Activated naive CD8-positive, alpha-beta T cell treated with anti-CD3 and anti-CD28 coated beads, Interleukin-2, amount 50 U/mL, for 24 hours (primary cell): Measurements from ENCODE around the gene GPT2.

ENCODE experiments used
- ATAC-seq: fragments of 150-1000 bp; cut with Tn5 transposase; one replicate; pipeline ENCODE4 v1.10.0; 2021
- DNase-seq: peaks from one replicate; pipeline ENCODE4 v3.0.0; 2021
- H3K27ac Mint-ChIP-seq: one replicate; pipeline ENCODE4 v1.8.0; 2021; ENCODE audit warnings: mild to moderate bottlenecking, mixed read lengths
- H3K27me3 Mint-ChIP-seq: one replicate; pipeline ENCODE4 v1.8.0; 2021; ENCODE audit warnings: mixed read lengths
- H3K36me3 Mint-ChIP-seq: one replicate; pipeline ENCODE4 v1.8.0; 2021; ENCODE audit warnings: low read depth, mixed read lengths
- H3K4me1 Mint-ChIP-seq: one replicate; pipeline ENCODE4 v1.8.0; 2021; ENCODE audit warnings: mixed read lengths
- H3K4me3 Mint-ChIP-seq: one replicate; pipeline ENCODE4 v1.8.0; 2021; ENCODE audit warnings: mild to moderate bottlenecking, moderate library complexity, mixed read lengths
- H3K9me3 Mint-ChIP-seq: one replicate; pipeline ENCODE4 v1.8.0; 2021; ENCODE audit warnings: mixed read lengths

Gene GPT2

DNA sequence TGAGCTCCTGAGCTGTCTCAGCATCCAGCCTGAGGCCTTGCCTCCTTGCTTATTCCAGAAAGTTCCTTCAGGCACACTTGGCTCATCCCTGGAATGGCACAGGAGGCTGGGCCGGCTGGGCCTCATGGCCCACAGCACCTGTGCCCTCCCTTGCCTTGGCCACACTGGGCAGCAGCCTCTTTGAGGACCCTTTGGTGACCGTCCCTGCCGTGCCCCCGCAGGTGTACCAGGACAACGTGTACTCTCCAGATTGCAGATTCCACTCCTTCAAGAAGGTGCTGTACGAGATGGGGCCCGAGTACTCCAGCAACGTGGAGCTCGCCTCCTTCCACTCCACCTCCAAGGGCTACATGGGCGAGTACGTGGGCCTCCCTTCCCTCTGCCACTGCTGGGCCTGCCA is 34.2 kb downstream of the GPT2 start:
- Mint-ChIP-seq H3K4me3 (no peak overlapping the region), H3K4me1 (peaks cover 12% of the 10 kb centered on the region), H3K27me3 (no peaks in the 10 kb centered on the region)

DNA sequence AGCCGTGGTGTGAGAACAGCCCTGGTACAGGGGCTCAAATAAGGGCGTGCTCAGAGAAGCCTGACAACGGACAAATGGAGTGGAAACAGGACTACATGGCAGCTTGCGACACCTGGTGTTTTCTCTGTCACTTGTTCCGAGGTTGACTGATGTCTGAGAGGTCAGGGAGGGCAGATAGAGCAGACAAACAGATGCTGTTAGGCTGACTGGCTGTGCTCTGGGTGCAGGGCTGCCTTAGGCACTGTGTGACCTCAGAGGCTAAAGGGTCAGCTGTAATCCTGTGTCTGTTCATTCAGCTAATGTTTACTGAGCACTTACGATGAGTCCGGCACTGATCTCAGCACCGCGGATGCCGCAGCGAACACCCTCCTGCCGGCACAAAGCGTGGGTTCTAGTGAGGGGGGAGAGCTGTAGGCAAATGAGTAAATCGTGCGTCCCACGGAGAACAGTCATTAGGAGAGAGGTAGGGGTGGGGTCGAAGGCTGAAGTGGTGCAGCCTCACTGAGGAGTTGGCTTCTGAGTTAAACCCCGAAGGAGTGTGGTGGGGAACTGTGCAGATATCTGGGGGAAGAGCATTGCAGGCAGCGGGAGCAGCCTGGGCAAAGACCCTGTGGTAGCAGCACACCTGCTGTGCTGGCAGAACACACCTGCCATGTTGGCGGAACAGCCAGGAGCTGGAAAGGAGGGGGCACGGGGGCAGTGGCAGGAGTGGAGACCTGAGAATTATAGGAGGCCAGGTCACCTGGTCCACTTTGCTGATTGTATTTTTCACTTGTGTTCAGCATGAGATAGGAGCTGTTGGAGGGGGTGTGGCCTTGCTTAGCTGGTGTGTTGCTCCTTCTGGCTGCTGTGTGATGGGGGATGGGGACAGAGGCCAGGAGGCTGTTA is 35.0 kb downstream of the GPT2 start:
- no peaks in the 10 kb centered on the region for H3K9me3 Mint-ChIP-seq
- ATAC-seq (peak; percentile 30), DNase-seq (no peak)
- H3K4me1 Mint-ChIP-seq = peaks cover 12% of the 10 kb centered on the region
- H3K4me3 Mint-ChIP-seq = no peak overlapping the region
- peak overlapping the region; percentile 13 for H3K27ac Mint-ChIP-seq
- H3K27me3 Mint-ChIP-seq = no peaks in the 10 kb centered on the region
- H3K36me3 Mint-ChIP-seq = peaks cover 14% of the 10 kb centered on the region

More for the DNA sequence above, 34.2 kb downstream of the GPT2 start:
- DNase-seq (no peak), ATAC-seq (no peak)
- Mint-ChIP-seq H3K9me3 (no peaks in the 10 kb centered on the region), H3K36me3 (peaks cover 13% of the 10 kb centered on the region), H3K27ac (no peak overlapping the region)

DNA sequence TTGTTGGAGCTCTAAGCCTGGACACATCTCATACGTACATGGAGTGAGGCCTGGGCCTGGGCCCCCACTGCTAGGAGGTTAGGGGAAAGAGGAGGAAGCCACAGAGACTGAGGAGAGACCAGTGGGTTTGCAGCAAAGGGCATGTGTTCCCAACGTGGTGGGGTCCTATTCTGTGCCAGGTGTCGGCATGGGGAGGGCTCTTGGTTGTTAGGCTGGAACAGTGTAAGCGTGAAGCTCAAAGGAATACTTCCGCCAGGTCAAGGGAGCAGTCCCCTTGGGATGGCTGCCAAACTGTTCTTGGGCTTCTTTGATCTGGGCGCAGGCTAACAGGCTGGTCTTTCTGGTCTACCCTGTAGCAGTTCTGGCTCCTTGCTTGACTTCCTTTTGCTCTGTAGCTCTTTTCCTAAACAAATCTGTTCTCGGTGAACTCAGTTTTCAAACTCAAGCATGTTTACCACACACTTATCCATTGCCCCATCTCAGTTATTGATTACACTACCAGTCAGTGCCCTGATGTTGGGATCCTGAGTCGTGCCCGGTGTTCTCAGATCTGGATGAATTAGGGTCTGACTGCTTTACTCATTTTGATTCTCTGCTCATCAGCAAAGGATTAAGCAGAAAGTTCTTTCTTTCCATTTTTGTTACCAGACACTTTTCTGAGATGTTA is 36.4 kb downstream of the GPT2 start:
- H3K4me3 Mint-ChIP-seq = no peak overlapping the region
- ATAC-seq (no peak), DNase-seq (no peak)
- peaks cover 9% of the 10 kb centered on the region for H3K36me3 Mint-ChIP-seq
- H3K4me1 Mint-ChIP-seq = peaks cover 12% of the 10 kb centered on the region
- no peak overlapping the region for H3K27ac Mint-ChIP-seq
- no peaks in the 10 kb centered on the region for H3K9me3 Mint-ChIP-seq
- no peaks in the 10 kb centered on the region for H3K27me3 Mint-ChIP-seq

DNA sequence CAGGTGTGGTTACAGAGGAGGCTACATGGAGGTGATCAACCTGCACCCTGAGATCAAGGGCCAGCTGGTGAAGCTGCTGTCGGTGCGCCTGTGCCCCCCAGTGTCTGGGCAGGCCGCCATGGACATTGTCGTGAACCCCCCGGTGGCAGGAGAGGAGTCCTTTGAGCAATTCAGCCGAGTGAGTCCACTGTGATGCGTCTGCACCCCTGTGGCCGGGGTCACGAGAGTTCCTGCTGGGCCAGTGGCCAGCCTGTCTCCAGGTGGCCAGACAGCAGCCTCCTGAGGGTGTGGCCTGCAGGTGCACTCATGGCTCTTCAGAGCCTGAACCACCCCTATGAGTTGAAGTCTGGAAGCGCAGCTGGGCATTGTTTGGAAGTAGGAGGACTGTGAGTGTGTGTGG is 38.1 kb downstream of the GPT2 start:
- Mint-ChIP-seq H3K27ac (no peak overlapping the region), H3K36me3 (peaks cover 9% of the 10 kb centered on the region), H3K4me3 (no peak overlapping the region), H3K27me3 (no peaks in the 10 kb centered on the region), H3K9me3 (no peaks in the 10 kb centered on the region), H3K4me1 (peaks cover 7% of the 10 kb centered on the region)
- DNase-seq (no peak), ATAC-seq (no peak)

DNA sequence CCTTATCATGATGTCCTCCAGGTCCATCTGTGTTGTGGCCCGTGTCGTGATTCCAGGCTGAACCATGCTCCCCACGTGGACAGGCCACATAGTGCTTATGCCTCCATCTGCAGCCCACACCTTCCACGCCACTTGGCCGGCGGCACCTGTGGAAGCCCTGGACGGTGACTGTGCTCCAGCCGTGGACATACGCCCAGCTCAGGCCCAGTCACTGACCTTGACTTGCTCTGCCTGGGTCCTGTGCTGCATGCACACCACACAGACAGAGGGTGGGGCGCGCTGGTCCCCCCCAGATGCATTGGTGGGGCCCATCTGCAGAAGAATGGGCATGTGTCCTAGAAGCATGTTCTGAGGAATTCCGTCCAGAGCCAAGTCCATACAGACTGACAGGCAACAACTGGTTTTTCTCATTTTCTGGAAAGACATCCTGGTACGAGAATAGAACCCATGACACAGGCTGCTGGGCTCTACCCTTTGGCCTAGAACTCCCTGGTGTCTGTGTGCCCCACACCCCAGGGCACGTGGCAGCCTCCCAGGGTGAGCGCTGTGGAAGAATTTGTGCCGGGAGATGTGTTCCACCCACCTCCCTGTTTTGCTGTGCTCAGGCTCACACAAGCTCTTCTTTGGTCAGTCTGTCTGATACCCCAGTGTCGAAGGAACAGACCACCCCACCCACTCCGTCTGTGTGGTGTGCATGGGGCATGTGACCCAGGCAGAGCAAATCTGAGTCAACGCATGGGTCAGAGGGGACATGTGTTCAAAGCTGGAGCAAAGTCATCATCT is 39.5 kb downstream of the GPT2 start:
- Mint-ChIP-seq H3K36me3 (peaks cover 13% of the 10 kb centered on the region), H3K27me3 (no peaks in the 10 kb centered on the region), H3K4me3 (no peak overlapping the region), H3K9me3 (no peaks in the 10 kb centered on the region), H3K27ac (no peak overlapping the region), H3K4me1 (peaks cover 11% of the 10 kb centered on the region)
- ATAC-seq (no peak), DNase-seq (no peak)

DNA sequence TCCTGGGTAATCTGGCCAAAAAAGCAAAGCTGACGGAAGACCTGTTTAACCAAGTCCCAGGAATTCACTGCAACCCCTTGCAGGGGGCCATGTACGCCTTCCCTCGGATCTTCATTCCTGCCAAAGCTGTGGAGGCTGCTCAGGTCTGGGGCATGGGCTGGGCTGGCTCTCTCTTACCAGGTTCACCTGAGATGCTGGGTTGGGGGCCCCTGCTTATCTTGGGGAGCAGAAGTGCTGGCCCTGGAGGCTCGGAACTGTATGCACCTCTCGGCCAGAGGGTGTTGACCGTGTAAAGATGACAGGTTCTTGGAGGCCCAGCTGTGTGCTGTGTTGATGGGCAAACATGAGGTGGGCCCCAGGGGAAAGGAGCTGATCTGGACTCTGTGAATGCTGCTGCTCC is 40.2 kb downstream of the GPT2 start:
- ATAC-seq = no peak
- no peaks in the 10 kb centered on the region for H3K9me3 Mint-ChIP-seq
- H3K4me1 Mint-ChIP-seq = peaks cover 8% of the 10 kb centered on the region
- H3K36me3 Mint-ChIP-seq = peaks cover 17% of the 10 kb centered on the region
- DNase-seq = no peak
- H3K27ac Mint-ChIP-seq = no peak overlapping the region
- no peak overlapping the region for H3K4me3 Mint-ChIP-seq
- H3K27me3 Mint-ChIP-seq = no peaks in the 10 kb centered on the region

DNA sequence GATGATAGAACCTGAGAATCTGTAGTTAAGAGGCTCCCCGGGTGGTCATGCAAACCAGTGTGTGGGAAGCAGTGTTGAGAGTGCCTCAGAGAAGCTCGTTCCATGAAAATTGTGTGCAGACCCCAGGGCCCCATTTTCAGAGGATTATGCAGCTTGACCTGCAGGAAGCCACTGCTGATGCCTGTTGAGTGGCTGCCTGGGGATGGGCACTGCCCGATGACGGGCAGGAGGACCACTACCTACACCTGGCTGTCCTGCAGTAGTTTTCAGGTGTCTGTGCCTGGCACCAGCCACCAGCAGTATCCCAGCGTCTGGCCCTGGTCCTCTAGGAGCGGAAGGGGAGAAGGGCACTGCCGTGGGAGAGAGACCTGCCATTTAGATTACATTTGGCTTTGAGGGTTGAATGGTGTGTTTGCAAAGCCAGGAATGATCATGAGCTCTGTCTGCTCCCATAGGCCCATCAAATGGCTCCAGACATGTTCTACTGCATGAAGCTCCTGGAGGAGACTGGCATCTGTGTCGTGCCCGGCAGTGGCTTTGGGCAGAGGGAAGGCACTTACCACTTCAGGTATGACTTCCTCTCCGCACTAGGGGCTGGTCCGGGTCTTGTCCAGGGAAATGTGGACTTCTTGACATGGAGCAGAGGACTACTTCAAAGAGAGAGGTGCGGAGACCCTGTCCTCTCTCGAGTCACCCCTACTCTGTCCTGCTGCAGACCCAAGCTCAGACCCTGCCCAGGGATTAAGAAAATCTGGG is 42.5 kb downstream of the GPT2 start:
- no peaks in the 10 kb centered on the region for H3K27me3 Mint-ChIP-seq
- no peak overlapping the region for H3K27ac Mint-ChIP-seq
- H3K4me1 Mint-ChIP-seq = peaks cover 7% of the 10 kb centered on the region
- no peak for ATAC-seq
- no peak for DNase-seq
- H3K4me3 Mint-ChIP-seq = no peak overlapping the region
- no peaks in the 10 kb centered on the region for H3K9me3 Mint-ChIP-seq
- H3K36me3 Mint-ChIP-seq = peaks cover 17% of the 10 kb centered on the region

DNA sequence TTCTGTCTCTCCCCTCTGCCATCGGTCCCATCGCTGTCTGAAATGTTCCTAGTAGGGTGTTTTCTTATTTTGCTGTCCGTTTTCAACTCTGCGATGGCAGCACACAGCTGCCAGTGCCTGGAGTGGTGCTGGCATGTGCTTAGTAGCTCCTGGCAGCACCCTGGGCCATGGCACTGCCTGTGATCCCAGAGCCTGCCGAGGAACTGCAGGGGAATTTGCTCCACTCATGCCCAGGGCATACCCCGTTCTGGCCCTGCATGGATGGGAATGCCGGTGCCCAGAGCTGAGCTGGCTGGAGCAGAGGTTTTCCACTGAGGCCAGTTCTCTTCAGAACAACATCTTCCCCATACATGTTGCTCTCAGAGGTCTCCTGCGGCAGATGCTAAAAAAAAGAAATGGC is 43.1 kb downstream of the GPT2 start:
- Mint-ChIP-seq H3K4me3 (no peak overlapping the region), H3K36me3 (peaks cover 17% of the 10 kb centered on the region), H3K27ac (no peak overlapping the region), H3K9me3 (no peaks in the 10 kb centered on the region), H3K4me1 (peaks cover 7% of the 10 kb centered on the region), H3K27me3 (no peaks in the 10 kb centered on the region)
- ATAC-seq = no peak
- no peak for DNase-seq

DNA sequence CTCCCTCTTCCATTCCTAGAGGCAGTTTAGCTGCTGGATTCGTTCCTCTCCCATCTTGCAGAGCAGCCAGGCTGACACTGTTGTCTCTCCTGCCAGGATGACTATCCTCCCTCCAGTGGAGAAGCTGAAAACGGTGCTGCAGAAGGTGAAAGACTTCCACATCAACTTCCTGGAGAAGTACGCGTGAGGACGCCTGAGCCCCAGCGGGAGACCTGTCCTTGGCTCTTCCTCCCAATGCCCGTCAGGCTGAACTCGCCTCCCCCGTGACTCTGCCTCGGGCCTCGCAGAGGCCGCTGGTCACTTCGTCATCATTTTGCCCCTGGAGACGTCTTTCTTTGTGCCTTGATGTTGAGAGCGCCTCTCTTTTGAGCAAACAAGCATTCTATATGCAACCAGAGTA is 44.6 kb downstream of the GPT2 start:
- Mint-ChIP-seq H3K4me1 (peaks cover 7% of the 10 kb centered on the region), H3K27ac (no peak overlapping the region), H3K36me3 (peaks cover 10% of the 10 kb centered on the region), H3K9me3 (no peaks in the 10 kb centered on the region), H3K27me3 (no peaks in the 10 kb centered on the region), H3K4me3 (no peak overlapping the region)
- no peak for DNase-seq
- no peak for ATAC-seq

DNA sequence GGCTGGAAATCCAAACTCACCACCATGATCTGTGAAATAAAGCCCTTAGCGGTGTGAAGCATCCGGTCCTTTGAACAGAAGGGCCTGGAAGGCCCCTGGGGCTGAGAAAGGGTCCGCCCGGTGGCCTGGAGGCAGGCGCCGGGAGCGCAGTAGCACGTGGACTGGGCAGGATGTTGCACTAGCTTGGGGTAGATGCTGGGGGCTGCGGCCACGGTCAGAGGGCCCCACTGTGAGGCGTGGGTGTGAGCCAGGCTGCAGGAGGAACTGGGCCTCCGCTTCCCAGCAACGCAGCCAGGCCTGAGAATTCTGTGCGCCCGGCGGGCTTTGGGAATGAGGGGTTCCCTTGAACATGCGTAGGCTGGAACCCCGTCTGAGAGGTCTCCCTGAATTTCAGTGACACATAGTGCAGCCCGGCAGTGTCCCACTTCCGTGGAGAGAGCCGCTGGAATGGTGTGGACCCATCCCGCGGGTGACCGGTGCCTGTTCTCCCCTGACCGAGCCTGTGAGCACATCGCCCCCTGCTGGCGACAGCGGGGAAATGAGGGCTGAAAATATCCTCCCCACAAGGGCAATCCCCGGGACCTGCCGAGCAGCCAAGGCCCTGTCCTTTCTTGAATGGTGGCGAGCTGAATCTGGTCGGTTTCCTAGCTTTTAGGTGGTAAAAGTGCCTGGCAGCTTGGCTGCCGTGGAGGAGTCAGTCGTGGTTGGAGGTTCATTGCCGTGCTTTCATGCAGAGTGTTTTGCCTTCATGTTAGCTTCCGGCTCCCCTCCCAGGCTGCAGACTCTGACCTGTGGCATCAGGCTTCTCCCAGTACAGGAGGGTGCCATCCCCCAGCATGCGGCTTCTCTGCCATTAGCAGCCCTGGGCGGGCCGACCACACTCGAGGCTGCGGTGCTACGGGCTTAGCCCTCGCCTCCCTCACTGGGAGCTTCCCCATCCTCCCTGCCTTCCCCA is 45.5 kb downstream of the GPT2 start:
- Mint-ChIP-seq H3K9me3 (no peaks in the 10 kb centered on the region), H3K4me1 (peaks cover 7% of the 10 kb centered on the region), H3K36me3 (peaks cover 10% of the 10 kb centered on the region), H3K27me3 (no peaks in the 10 kb centered on the region), H3K27ac (no peak overlapping the region), H3K4me3 (no peak overlapping the region)
- peak; percentile 70 for ATAC-seq
- DNase-seq = peak; percentile 74

DNA sequence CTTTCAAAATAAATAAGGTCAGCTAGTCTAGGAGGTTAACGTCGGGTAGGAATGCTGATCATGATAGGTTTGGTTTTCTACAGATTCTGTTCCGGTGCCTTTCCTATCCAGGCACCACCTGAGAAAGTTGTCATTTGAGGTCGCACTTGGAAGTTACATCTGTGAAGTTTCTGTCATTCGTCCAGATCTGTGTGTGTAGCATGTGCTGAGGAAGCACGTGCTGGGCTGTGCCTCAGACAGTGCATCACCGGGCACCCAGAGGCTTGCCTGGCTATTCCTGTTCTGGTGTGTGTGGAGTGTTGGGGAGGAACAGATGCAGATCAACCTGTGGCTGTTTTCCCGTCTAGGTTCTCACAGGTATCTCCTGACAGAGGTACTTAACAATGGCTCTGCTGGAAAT is 46.7 kb downstream of the GPT2 start:
- Mint-ChIP-seq H3K4me3 (no peak overlapping the region), H3K27me3 (no peaks in the 10 kb centered on the region), H3K27ac (no peak overlapping the region), H3K36me3 (peaks cover 10% of the 10 kb centered on the region), H3K9me3 (no peaks in the 10 kb centered on the region), H3K4me1 (peaks cover 7% of the 10 kb centered on the region)
- no peak for DNase-seq
- ATAC-seq = no peak

DNA sequence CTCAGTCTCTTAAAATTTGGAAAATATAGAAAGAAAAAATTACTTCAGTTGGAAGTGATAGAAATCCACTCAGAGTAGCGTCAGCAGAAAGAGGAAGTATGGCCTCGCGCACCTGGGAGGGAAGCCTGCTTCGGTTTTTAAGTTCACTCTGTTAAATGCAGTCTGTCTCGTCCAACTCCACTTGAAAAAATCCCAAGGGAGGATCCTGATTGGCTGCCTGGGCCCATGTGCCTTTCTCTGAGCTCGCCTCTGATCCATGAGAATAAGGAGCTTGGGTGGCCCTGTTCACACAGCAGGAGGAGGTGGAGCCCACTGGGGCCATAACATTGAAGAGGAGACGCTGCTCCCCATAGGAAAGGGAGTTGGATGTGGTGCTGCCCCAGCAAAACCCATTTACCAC is 48.6 kb downstream of the GPT2 start:
- Mint-ChIP-seq H3K4me1 (peaks cover 3% of the 10 kb centered on the region), H3K27ac (no peak overlapping the region), H3K27me3 (no peaks in the 10 kb centered on the region), H3K9me3 (no peaks in the 10 kb centered on the region), H3K36me3 (peaks cover 7% of the 10 kb centered on the region), H3K4me3 (no peak overlapping the region)
- ATAC-seq = no peak
- DNase-seq = no peak

DNA sequence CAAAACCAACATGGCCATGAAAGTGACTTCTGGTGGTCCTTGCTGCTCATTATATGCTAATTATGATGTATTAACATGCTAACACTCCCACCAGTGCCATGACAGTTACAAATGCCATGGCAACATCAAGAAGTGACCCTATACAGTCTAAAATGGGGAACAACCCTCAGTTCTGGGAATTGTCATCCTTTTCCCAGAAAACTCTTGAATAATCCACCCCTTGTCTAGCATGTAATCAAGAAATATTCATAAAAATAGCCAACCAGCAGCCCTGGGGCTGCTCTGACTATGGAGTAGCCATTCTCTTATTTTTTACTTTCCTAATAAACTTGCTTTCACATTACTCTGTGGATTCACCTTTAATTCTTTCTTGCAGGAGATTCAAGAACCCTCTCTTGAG is 53.4 kb downstream of the GPT2 start:
- Mint-ChIP-seq H3K36me3 (no peaks in the 10 kb centered on the region), H3K4me3 (no peak overlapping the region)
- no peak for DNase-seq

More for the DNA sequence above, 53.4 kb downstream of the GPT2 start:
- H3K27ac Mint-ChIP-seq = no peak overlapping the region
- no peak for ATAC-seq
- no peaks in the 10 kb centered on the region for H3K9me3 Mint-ChIP-seq
- H3K4me1 Mint-ChIP-seq = peaks cover 5% of the 10 kb centered on the region
- no peaks in the 10 kb centered on the region for H3K27me3 Mint-ChIP-seq
